Prostate gland (tissue), 2 donors: ENCODE measurements around the gene UBN1. TPM values are rescaled to one million over a fixed set of nuclear protein-coding genes. Genes with fewer than 3 reads are reported as not detected.

Source experiments
- DNase-seq: peaks from one replicate; pipeline ENCODE4 v3.0.0-alpha.2; 2019; ENCODE audit warnings: low spot score
- H3K27ac ChIP-seq, 2 donors: fragments of 200-600 bp; sonication (generic); 2 replicates each; pipeline ENCODE4 v1.5.1; 2017 to 2019
- H3K27me3 ChIP-seq: fragments of 200-600 bp; sonication (generic); replicated peaks from 2 replicates; pipeline ENCODE4 v1.5.1; 2019; ENCODE audit not compliant: insufficient read depth
- H3K36me3 ChIP-seq, 2 donors: fragments of 200-600 bp; sonication (generic); 1 replicate in 1 of 2; 2 replicates in 1 of 2; pipeline versions ENCODE4 v1.5.1 to v1.8.1; 2017 to 2019
- H3K4me1 ChIP-seq: fragments of 200-600 bp; sonication (generic); replicated peaks from 2 replicates; pipeline ENCODE4 v1.5.1; 2019
- H3K4me3 ChIP-seq, 2 donors: fragments of 200-600 bp; sonication (generic); 2 replicates each; pipeline ENCODE4 v1.5.1; 2017 to 2019
- H3K9me3 ChIP-seq: fragments of 200-600 bp; sonication (generic); 2 replicates; pipeline ENCODE4 v1.5.1; 2017
- CTCF ChIP-seq, 4 experiments: fragments of 200-600 bp in 2 of 4; fragments of 450-650 bp in 2 of 4; sonication (generic) in 2 of 4; IDR thresholded peaks; 1 replicate in 3 of 4; 2 replicates in 1 of 4; pipeline ENCODE4 v1.5.1; 2016 to 2019; ENCODE audit warnings: antibody characterized with exemption in 4 of 4, mild to moderate bottlenecking in 2 of 4, moderate library complexity in 2 of 4
- POLR2A ChIP-seq: fragments of 450-650 bp; IDR thresholded peaks from one replicate; pipeline ENCODE4 v1.6.1; 2016; ENCODE audit warnings: antibody characterized with exemption, mild to moderate bottlenecking
- POLR2AphosphoS5 ChIP-seq: sonication (generic); formaldehyde crosslinking; IDR thresholded peaks from one replicate; pipeline ENCODE4 v1.6.1; 2017; ENCODE audit warnings: antibody characterized with exemption
- WGBS: methylation state at CpG from one replicate; pipeline ENCODE4 v1.1.5; 2018; 5-methylcytosine and 5-hydroxymethylcytosine counted together
- intact Hi-C: fragments of 100-400 bp; cut with DNase I; formaldehyde crosslinking; loops from one replicate; pipeline ENCODE4 v1.14.2; 2022
- total RNA-seq, 2 donors: library from RNA; depleted of rRNA; stranded (reverse); fragments of >200 nt; gene quantifications; one replicate each; pipeline ENCODE4 v1.1.0, GENCODE V29; 2016

UBN1 gene
- total RNA-seq, 2 donors from 2014 or later, result 28.2 to 56.9 TPM

- peak overlapping the region; percentile 80 to 85 for H3K27ac ChIP-seq
- H3K27me3 ChIP-seq, result no peaks in the 10 kb centered on the region
- intact Hi-C loops, result loop anchor here (10.0 kb wide), 1 partner anchor 69 kb away; the partner anchor contains the start of genes ANKS3 and DNAAF8
- WGBS, result 41% methylated on average over 8 of the region's 8 CpGs
- H3K4me3 ChIP-seq, result peak overlapping the region in 1 of 2 donors; percentile 70
- no peak for DNase-seq
- H3K9me3 ChIP-seq, result no peaks in the 10 kb centered on the region
- peaks cover 0 to 14% of the 10 kb centered on the region in 2 donors for H3K36me3 ChIP-seq
- TF ChIP-seq CTCF (IDR thresholded peaks at IDR 0.05) (no peak), POLR2AphosphoS5 (no peak), POLR2A (no peak)
- peaks cover 13% of the 10 kb centered on the region for H3K4me1 ChIP-seq
These were observed 43.9 kb upstream of the UBN1 start for GRCh38 chr16:4803401-4803844.

GRCh38 chr16:4803898-4804762 lies 43.2 kb upstream of the UBN1 start:
- intact Hi-C loops, result loop anchor here (10.0 kb wide), 1 partner anchor 69 kb away; the partner anchor contains the start of genes ANKS3 and DNAAF8
- Histone ChIP-seq H3K27me3 (no peaks in the 10 kb centered on the region), H3K36me3 (peaks cover 0 to 14% of the 10 kb centered on the region in 2 donors), H3K27ac (no peak overlapping the region), H3K4me3 (no peak overlapping the region), H3K4me1 (peaks cover 13% of the 10 kb centered on the region), H3K9me3 (no peaks in the 10 kb centered on the region)
- 77% methylated on average over 26 of the region's 26 CpGs for WGBS
- no peak for DNase-seq
- TF ChIP-seq POLR2AphosphoS5, result no peak
- TF ChIP-seq CTCF (IDR thresholded peaks at IDR 0.05), result no peak
- TF ChIP-seq POLR2A, result no peak

GRCh38 chr16:4805231-4805630 lies 42.0 kb upstream of the UBN1 start:
- TF ChIP-seq CTCF (IDR thresholded peaks at IDR 0.05) (no peak), POLR2A (no peak), POLR2AphosphoS5 (no peak)
- Histone ChIP-seq H3K27ac (no peak overlapping the region), H3K36me3 (peaks cover 0 to 14% of the 10 kb centered on the region in 2 donors)

GRCh38 chr16:4806280-4806679 lies 41.0 kb upstream of the UBN1 start:
- Histone ChIP-seq H3K27me3 (no peaks in the 10 kb centered on the region), H3K4me1 (peaks cover 10% of the 10 kb centered on the region), H3K9me3 (no peaks in the 10 kb centered on the region), H3K27ac (no peak overlapping the region), H3K36me3 (peaks cover 0 to 14% of the 10 kb centered on the region in 2 donors), H3K4me3 (no peak overlapping the region)
- intact Hi-C loops, result loop anchor here (10.0 kb wide), 1 partner anchor 71 kb away; the partner anchor contains the start of genes ANKS3 and DNAAF8
- WGBS, result 97% methylated on average over 6 of the region's 6 CpGs
- TF ChIP-seq CTCF (IDR thresholded peaks at IDR 0.05) (no peak), POLR2A (no peak), POLR2AphosphoS5 (no peak)
- no peak for DNase-seq

More at GRCh38 chr16:4805231-4805630, 42.0 kb upstream of the UBN1 start:
- H3K27me3 ChIP-seq, result no peaks in the 10 kb centered on the region
- H3K9me3 ChIP-seq, result no peaks in the 10 kb centered on the region
- intact Hi-C loops, result loop anchor here (10.0 kb wide), 1 partner anchor 70 kb away; the partner anchor contains the start of genes ANKS3 and DNAAF8
- 87% methylated on average over 11 of the region's 11 CpGs for WGBS
- DNase-seq, result no peak
- no peak overlapping the region for H3K4me3 ChIP-seq
- peaks cover 13% of the 10 kb centered on the region for H3K4me1 ChIP-seq
